Central memory CD8-positive, alpha-beta T cell (primary cell): ENCODE results near the gene RHBDL2.
"Not testable (repeated sequence)": the region's sequence is repeated elsewhere in the genome, so short reads cannot be mapped to it uniquely, and the experiment has no call there.

Experiments
- ATAC-seq: fragments of 150-1000 bp; cut with Tn5 transposase; replicated peaks from 2 replicates; pipeline ENCODE4 v1.10.0; 2022; ENCODE audit warnings: mild to moderate bottlenecking, moderate FRiP score, moderate number of reproducible peaks; ENCODE audit not compliant: poor library complexity, severe bottlenecking; ENCODE audit errors: extremely low read depth
- DNase-seq, 2 donors: peaks; one replicate each; pipeline ENCODE4 v3.0.0; 2021; ENCODE audit warnings: low spot score in 2 of 2
- H3K27ac Mint-ChIP-seq: one replicate; pipeline ENCODE4 v1.8.0; 2022; ENCODE audit warnings: low read depth, mild to moderate bottlenecking, moderate library complexity, mixed read lengths
- H3K27me3 Mint-ChIP-seq: one replicate; pipeline ENCODE4 v1.8.0; 2022; ENCODE audit warnings: mixed read lengths
- H3K36me3 Mint-ChIP-seq: one replicate; pipeline ENCODE4 v1.8.0; 2022; ENCODE audit warnings: mild to moderate bottlenecking, moderate library complexity, mixed read lengths; ENCODE audit not compliant: insufficient read depth
- H3K4me1 Mint-ChIP-seq: one replicate; pipeline ENCODE4 v1.8.0; 2022; ENCODE audit warnings: mixed read lengths
- H3K4me3 Mint-ChIP-seq: one replicate; pipeline ENCODE4 v1.8.0; 2022; ENCODE audit warnings: mild to moderate bottlenecking, moderate library complexity, mixed read lengths
- H3K9me3 Mint-ChIP-seq: one replicate; pipeline ENCODE4 v1.8.0; 2022; ENCODE audit warnings: mixed read lengths

The RHBDL2 gene

GRCh38 chr1:38859561-38860453, 81.8 kb downstream of the RHBDL2 start, which contains the start of gene RRAGC:
Gene RRAGC (minus strand): TSS chr1:38859772. CDS start chr1:38859646, 126 bp downstream.
- H3K27ac Mint-ChIP-seq: peak within 1 kb of the TSS; percentile 91
- H3K9me3 Mint-ChIP-seq: no peaks in the 10 kb centered on the region
- no peaks in the 10 kb centered on the region for H3K27me3 Mint-ChIP-seq
- H3K36me3 Mint-ChIP-seq: peaks cover 19% of the 10 kb centered on the region
- peak within 1 kb of the TSS; percentile 90 for H3K4me3 Mint-ChIP-seq
- ATAC-seq (peak; percentile 100), DNase-seq (peak; percentile 93 to 96)
- H3K4me1 Mint-ChIP-seq: peaks cover 35% of the 10 kb centered on the region

- peaks cover 34% of the 10 kb centered on the region for H3K4me1 Mint-ChIP-seq
- H3K27me3 Mint-ChIP-seq: no peaks in the 10 kb centered on the region
- no peaks in the 10 kb centered on the region for H3K9me3 Mint-ChIP-seq
- H3K4me3 Mint-ChIP-seq: peak overlapping the region; percentile 90
- ATAC-seq: peak; percentile 11
- DNase-seq: peak in 1 of 2 donors; percentile 12
- H3K36me3 Mint-ChIP-seq: peaks cover 23% of the 10 kb centered on the region
- peak overlapping the region; percentile 91 for H3K27ac Mint-ChIP-seq
Observed at GRCh38 chr1:38858833-38859560, 82.6 kb downstream of the RHBDL2 start.

GRCh38 chr1:38852780-38853179, 88.8 kb downstream of the RHBDL2 start:
- peaks cover 44% of the 10 kb centered on the region for H3K36me3 Mint-ChIP-seq
- peaks cover 26% of the 10 kb centered on the region for H3K4me1 Mint-ChIP-seq
- H3K27ac Mint-ChIP-seq: peak overlapping the region; percentile 27
- ATAC-seq (no peak), DNase-seq (no peak)
- no peaks in the 10 kb centered on the region for H3K27me3 Mint-ChIP-seq
- no peak overlapping the region for H3K4me3 Mint-ChIP-seq
- H3K9me3 Mint-ChIP-seq: no peaks in the 10 kb centered on the region

- ATAC-seq (no peak), DNase-seq (no peak)
- Mint-ChIP-seq H3K4me1 (peaks cover 18% of the 10 kb centered on the region), H3K27ac (no peak overlapping the region), H3K36me3 (peaks cover 56% of the 10 kb centered on the region), H3K27me3 (no peaks in the 10 kb centered on the region), H3K9me3 (no peaks in the 10 kb centered on the region), H3K4me3 (no peak overlapping the region)
Observed at GRCh38 chr1:38848071-38848470, 93.6 kb downstream of the RHBDL2 start.

- peaks cover 60% of the 10 kb centered on the region for H3K36me3 Mint-ChIP-seq
- no peaks in the 10 kb centered on the region for H3K27me3 Mint-ChIP-seq
Observed at GRCh38 chr1:38846210-38846609, 95.4 kb downstream of the RHBDL2 start.

GRCh38 chr1:38845088-38845487, 96.5 kb downstream of the RHBDL2 start:
- Mint-ChIP-seq H3K36me3 (peaks cover 61% of the 10 kb centered on the region), H3K4me1 (peaks cover 25% of the 10 kb centered on the region)
- H3K27ac Mint-ChIP-seq, ATAC-seq, H3K9me3 Mint-ChIP-seq, H3K4me3 Mint-ChIP-seq, DNase-seq, H3K27me3 Mint-ChIP-seq: not testable (repeated sequence)

More at GRCh38 chr1:38846210-38846609, 95.4 kb downstream of the RHBDL2 start:
- H3K27ac Mint-ChIP-seq: no peak overlapping the region
- no peaks in the 10 kb centered on the region for H3K9me3 Mint-ChIP-seq
- no peak overlapping the region for H3K4me3 Mint-ChIP-seq
- no peak for DNase-seq
- H3K4me1 Mint-ChIP-seq: peaks cover 20% of the 10 kb centered on the region
- no peak for ATAC-seq

GRCh38 chr1:38840281-38840680, 101.3 kb downstream of the RHBDL2 start:
- no peaks in the 10 kb centered on the region for H3K9me3 Mint-ChIP-seq
- ATAC-seq (no peak), DNase-seq (no peak)
- peaks cover 26% of the 10 kb centered on the region for H3K4me1 Mint-ChIP-seq
- H3K27me3 Mint-ChIP-seq: no peaks in the 10 kb centered on the region
- H3K36me3 Mint-ChIP-seq: peaks cover 68% of the 10 kb centered on the region
- H3K4me3 Mint-ChIP-seq: no peak overlapping the region
- no peak overlapping the region for H3K27ac Mint-ChIP-seq

GRCh38 chr1:38839363-38839762, 102.3 kb downstream of the RHBDL2 start:
- ATAC-seq (no peak), DNase-seq (no peak)
- no peaks in the 10 kb centered on the region for H3K9me3 Mint-ChIP-seq
- no peak overlapping the region for H3K4me3 Mint-ChIP-seq
- peaks cover 59% of the 10 kb centered on the region for H3K36me3 Mint-ChIP-seq
- no peak overlapping the region for H3K27ac Mint-ChIP-seq
- H3K4me1 Mint-ChIP-seq: peaks cover 18% of the 10 kb centered on the region
- no peaks in the 10 kb centered on the region for H3K27me3 Mint-ChIP-seq

GRCh38 chr1:38836316-38836715, 105.3 kb downstream of the RHBDL2 start:
- not testable (repeated sequence) for H3K4me3 Mint-ChIP-seq, H3K27me3 Mint-ChIP-seq, H3K9me3 Mint-ChIP-seq, ATAC-seq, H3K27ac Mint-ChIP-seq, DNase-seq, H3K4me1 Mint-ChIP-seq
- H3K36me3 Mint-ChIP-seq: peaks cover 31% of the 10 kb centered on the region
